Ammon's horn (tissue), 1 donor: ENCODE measurements around the gene KCNAB1.
A peak's percentile ranks its signal among the peaks of the same experiment; 100 is the strongest.

Experiments used
- DNase-seq: peaks from one replicate; pipeline ENCODE4 v3.0.0-alpha.2; 2016; ENCODE audit warnings: low spot score

The KCNAB1 gene

DNA sequence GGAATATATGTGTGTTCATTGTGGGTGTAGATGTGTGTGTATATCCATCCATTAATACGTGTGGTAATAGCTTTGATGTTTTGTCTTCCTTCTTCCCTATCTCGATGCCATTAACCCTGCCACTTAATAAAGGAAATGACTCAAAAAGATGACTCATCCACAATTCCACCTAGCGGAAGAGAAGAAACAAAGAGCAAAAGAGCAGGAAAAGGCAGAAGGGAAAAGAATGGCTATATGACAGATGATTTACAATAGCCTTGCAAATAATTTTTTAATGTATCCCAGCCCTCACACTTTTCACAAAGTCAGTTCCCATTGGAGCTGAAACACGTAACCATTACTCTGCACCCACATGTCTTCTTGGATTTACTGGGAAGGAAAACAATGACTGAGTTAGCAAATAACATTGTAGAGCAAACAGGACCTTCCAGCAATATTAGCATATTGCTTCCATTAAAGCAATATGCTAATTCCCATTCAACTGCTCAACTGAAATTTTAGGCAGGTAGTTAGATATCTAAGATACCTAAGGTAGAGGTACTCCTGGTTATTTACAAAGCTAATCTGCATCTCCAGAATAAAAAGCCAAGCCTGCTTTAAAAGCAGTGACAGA lies 197.2 kb downstream of the KCNAB1 start:
- DNase-seq: no peak

DNA sequence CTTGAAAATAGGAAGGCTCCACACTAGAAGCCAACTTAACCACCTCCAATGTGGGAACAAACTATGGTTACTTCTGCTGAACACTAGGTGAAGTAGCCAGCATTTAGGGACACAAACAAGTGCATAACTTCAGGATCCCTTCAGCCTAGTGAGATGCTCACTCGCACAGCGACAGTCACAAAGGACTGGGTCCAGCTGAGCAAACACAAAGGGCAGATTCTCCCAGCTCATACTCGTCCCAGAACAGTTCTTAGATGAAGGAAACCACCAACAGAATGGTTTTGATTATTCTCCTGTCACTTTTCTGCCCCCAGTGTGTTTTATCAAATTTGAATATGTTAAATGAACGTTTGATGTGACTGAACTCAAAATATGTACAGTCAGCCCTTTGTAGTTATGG lies 201.6 kb downstream of the KCNAB1 start:
- DNase-seq: peak; percentile 68

DNA sequence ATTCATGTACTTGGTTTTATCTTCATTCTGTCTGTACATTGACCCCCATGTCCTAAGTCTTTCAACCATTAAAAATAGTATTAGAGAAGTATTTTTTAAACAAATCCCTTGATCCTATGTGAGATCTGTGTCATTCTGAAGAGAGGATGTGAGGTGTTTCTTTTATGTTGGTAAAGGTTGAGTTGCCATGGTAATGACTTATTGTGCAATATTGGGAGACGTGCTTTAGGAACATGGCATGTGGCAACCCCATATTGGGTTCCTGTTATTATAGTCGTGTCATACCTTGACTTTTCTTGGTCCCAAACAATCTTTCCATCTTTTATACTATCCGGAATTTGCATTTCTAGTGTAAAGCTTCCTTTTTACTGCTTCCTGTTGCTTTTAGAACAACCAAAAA lies 203.1 kb downstream of the KCNAB1 start:
- no peak for DNase-seq

DNA sequence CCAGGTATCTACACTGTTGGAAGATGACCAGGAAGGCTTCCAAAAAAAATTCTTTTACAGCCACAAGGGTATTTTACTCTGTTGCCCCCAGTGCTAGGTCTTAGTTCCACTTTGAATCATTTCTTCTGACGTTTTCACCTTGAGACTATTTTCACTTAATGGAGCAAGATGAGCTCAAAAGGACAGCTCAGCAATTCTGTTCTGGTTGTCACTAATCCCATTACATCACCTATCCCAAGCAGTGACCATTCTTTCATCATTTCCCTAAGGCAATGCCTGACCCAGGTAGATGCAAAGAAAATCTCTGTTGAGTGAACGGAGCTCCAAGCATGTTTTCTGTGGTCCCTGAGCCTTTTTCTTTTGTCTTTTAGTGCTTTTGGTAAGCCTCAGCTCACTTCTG lies 210.0 kb downstream of the KCNAB1 start:
- no peak for DNase-seq

DNA sequence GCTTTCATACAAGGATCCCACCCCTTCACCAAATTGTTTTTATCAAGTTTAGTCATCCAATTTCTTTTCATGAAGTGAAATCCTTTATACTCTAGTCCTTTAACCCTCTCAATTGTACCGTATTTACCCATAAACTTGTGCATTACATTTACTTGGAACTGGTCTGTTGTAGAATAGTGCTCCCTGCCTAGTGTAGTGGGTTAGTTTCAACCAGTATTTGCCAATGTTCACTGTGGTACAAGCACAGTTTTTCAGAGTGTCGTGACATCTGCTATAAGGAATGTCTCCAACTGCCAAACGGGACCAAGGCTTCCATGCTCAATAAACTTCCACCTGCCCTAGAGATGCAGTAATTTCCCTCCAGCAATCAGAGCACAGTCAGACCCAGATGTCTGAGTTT lies 211.9 kb downstream of the KCNAB1 start:
- no peak for DNase-seq

DNA sequence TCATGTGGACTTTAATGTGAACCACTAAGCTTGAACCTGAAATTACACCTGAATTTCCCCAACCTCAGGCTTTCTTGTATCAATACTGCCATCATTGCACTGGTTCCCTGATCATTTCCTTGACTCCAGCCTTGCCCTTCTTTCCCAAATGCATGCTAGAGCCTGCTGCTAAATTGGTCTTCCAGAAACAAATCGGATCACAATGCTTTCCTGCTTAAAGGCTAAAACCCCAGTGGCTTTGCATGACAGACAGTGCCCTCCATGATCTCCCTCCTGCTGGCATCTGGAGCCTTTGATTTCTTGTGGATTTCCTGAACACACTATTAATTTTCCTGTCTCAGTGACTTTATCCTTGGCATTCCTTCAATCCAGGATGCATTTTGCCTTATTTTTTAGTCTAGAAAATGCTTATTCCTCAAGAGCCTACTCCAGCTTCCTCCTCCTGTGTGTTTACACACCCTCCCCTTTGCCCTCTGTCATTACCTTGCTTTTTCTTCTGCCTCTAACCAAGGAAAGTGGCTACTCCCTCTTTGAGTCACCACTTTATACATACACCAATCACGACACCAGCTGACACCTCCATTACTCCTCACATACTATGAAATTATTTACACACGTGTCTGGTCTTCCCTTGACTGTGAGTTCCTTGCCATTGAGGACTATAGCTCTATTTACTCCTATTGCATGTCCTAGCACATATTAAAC lies 214.6 kb downstream of the KCNAB1 start:
- DNase-seq: no peak

DNA sequence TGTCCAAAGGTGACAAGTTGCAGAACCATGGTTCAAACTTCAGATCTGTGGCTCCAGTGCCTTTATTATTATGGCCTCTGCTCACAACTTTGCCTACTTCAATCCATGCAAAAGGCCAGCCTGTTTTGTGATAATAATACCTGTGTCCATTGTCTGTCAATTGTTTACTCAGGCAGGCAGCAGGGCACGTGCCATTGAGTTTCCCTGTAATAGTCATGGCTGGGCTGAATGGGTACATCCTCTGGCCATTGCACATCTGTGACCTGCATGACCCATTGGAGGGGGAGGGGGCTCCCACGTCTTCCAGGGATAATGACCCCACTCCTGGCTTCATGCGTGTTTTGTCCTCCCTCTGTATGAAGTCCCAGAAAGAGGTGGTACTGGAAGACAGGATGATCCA lies 219.1 kb downstream of the KCNAB1 start:
- DNase-seq: no peak

DNA sequence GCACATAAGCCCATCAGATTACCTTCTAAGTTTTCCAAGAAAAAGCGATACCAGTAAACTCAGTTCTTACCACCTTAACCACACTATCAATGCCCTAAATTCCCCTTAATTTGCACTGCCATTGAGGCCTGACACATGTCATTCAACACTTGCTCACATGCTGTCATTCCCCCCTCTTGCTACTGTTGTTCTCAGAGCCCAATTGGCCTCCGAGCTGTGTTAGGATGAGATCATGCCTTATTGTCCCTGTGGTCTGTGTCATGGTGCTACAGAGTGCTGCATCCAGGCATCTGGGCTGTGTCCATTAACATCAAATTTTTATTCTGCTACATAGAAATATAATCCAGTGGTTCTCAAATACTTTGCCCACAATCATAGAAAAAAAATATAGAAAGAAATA lies 221.0 kb downstream of the KCNAB1 start:
- DNase-seq: peak; percentile 43

DNA sequence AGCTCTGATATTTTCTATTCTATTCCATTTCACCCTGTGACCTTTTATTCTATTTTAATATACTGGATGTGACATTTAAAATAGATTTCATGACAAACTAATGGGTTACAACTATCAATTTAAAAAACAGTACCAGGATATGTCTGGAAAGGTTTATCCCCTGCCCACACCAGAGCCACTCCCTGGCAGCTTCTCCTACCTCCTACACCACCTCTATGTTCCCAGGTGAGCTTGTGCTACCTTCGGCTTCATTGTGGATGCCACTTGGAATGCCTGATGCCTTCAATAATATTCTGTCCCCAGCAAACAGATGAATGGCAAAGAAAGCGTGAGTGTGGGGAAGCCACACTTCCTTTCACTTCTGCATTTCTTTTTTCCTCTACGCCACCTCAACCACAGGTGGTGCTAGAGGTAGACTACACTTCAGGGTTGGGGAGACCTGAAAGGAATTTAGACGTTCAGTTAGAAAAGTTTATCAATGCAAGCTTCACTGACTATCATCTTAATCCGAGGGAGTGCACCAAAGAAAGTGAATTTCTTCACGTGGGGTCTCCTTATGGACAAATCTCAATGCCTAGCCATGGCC lies 221.5 kb downstream of the KCNAB1 start:
- DNase-seq: no peak

DNA sequence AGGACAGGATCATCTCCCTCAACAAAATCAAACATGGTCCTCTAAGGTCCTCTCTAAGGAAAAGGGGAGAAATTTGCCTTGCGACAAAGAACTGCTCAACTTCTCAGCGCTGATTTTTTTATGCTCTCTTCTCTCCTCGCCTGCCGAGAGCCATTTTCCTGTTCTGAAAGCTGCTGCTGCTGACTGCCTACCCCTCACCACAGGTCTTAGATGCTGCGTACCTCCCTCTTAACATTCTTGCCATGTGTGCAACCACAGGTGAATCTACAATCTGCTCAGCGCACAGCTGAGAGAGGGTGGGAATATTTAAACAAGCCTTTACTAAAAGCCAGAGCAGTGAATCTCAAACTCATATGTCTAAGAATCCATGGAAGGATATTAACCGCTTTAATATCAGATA lies 223.8 kb downstream of the KCNAB1 start:
- no peak for DNase-seq

DNA sequence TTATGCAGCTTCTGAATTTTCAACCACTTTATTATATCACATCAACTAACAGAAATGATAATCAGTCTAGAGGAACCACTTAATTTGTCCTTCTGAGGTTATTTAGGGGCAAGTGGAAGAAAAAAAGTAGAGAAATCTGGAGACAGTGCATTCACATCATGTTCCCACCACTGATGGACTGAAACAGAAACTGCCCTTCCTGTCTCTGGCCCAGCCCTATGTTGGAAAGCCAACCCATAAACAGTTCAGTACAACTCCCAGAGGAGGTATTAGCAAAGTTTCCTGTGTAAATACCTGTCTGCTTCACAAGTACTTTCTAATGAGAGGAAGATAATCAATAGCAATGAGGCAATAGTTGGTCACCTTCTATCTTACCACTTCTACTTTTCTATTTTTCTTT lies 228.7 kb downstream of the KCNAB1 start:
- DNase-seq: no peak

DNA sequence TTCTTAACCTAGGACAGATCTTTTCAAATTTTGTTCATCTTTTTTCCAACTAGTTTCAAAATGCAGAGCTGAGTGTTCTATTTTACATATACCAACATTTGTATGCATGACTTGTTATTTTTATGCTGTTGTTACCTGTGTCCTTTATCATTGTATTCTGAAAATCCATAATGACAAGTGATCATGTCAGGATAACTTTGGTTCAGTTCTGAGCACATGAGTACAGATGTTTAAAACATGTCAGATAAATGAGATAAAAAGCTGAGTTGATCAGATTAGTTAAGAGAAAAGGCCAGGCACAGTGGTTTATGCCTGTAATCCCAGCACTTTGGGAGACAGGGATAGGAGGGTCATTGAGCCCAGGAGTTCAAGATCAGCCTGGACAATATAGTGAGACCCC lies 229.6 kb downstream of the KCNAB1 start:
- no peak for DNase-seq

DNA sequence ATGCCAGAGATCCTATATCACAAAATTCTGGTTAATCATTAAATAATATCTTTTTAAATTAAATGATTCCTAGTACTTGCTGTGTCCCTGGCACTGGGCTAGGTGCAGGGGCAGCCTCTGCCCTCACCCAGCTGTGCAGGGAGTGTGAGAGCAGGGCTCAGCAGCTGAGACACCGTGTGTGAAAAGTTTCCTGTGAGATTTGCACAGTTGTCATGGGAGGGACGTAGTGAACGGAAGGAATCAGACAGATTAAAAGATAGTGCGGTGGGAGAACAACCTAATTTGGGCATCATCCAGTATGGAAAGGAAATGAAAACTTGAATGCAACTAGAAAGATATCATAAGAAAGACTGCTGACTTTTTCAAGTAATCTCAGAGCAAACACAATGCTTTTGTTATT lies 230.4 kb downstream of the KCNAB1 start:
- no peak for DNase-seq

DNA sequence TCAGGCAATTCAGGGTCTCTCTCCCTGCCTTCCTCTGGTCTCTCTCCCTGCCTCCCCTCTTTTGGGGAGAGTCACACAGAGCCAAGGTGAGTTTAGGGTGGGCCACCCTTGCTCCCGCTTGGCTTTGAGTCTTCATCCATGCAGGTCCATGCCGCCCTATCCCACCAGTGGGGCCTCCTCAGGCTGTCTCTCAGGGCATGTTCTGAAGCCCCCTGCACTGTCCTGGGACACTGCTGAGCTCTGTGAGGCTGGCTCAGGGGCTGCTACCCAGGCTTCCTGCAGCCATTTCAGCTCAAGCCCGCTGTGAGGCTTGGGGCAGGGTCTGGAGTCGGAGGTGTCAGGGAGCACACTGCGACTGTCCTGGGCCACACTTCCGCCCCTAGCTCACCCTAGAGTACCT lies 231.4 kb downstream of the KCNAB1 start:
- no peak for DNase-seq

DNA sequence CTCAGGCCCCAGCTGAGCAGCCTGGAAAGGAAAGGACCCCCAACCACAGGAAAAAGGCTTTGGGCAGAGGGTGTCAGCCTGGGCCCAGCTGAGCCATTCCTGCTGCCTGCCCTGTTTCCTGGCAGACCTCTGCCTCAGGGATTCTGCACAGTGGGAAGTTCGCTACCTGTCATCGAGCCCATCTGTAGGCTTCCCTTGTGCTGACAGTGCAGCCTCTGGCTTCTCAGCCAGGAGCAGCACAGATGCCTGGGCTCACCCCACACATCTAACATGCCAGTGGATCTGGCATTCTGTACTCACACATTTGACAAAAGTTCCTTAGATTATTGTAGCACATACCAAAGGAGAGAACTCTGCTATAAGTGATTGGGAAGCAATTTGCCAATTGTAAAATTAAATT lies 232.3 kb downstream of the KCNAB1 start:
- no peak for DNase-seq

DNA sequence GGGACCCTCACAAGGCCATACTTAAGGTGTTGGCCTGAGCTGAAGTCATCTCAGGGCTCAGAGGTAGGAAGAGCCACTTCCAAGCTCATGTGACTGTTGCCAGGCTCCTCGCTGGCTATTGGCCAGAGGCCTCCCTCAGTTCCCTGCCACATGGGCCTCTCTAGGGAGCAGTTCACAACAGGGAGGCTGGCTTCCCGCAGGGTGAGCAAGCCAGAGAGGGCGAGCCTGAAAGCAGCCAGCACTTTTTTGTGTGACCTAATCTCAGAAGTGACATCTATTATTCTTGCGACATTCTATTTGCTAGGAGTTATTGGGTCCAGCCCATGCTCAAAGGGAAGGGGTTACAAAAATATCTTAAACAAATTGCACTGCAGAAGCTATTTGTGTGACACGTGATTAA lies 233.2 kb downstream of the KCNAB1 start:
- no peak for DNase-seq

DNA sequence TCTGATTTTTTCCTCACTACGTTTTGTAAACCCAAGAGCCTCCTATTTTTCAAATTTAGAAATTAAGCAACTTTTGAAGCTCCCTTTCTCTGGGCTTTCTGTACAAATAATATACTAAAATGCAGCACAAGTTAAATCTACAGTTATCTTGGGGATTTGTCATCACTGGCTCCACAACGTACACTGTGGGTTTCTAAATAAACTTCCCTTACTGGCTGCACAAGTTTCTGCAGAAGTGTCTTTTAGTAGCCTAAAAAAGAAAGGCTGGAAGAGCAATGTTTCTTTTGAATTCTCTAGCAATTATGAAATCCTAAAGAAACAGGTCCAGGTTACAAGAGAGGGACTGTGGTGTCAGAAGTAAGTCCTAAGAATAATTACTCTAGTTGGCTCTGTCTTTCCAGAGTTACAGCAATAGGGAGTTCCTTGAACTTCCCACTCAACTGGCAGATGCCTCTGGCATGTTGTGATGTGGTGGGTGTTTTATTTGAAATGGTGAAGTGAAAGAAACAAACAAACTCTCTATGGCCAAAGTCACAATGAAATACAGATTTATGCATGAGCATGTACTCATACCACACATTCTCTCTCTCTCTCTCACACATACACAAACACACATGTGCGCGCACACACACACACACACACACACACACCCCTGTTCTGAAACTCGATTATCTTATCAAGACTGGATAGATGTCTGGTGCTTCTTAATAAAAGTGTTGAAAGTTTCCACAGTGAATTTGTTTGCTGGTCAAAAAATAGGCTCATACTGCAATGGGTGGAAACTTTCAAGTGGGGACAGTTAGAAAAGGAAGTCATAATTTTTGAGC lies 236.4 kb downstream of the KCNAB1 start:
- DNase-seq: no peak

DNA sequence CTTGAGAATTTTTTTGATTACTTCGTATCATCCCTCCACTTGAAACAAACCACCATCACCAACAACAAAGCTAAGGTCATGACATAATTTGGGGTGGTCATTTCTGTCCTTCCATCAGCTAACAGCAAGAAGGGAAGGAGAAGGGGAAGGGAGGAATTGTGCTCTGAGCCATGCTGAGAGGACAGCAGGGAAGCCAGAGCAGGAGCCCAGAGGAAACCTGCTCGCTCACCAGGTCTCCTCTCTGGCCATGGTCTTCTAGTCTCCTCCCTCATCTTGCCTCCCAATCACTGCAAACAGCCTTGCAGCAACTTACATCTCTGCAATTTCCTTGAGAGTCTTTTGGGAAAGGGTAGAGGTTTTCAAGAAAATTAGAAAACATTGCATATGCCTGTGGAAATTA lies 237.9 kb downstream of the KCNAB1 start:
- DNase-seq: no peak

DNA sequence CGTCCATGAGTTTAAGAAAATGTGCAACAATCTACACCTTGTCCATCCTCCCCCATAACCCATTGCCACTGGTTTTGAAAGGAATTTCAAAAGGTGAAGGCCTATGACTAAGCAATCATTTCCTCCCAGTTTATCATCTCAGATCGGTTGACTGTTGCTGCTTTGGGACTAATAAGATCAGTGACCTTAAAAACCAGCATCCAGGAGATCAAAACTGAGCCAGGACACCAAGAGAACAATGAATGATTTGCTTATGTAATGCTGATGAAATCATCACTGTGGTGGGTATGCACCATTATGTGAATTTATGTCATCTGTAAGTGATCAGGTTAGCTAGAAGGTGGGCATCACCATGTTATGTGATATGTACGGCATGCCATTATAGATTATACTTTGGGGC lies 239.0 kb downstream of the KCNAB1 start:
- DNase-seq: no peak

DNA sequence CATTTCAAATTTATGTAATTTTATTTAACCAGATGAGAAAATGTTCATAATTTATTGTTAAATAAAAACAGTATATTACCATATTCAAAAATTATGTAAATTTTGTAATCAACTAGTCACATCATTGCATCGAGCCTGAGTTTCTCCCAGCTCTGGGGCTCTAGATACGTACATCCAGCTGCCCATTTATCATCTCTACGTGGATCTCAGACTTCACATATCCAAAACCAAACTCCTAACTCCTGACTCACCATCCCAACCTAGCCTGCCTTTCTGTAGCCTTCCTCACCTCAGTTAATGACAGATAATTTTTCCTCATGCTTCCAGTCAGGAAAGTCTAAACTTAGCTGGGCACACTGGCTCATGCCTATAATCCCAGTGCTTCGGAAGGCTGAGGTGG lies 239.7 kb downstream of the KCNAB1 start:
- DNase-seq: no peak

DNA sequence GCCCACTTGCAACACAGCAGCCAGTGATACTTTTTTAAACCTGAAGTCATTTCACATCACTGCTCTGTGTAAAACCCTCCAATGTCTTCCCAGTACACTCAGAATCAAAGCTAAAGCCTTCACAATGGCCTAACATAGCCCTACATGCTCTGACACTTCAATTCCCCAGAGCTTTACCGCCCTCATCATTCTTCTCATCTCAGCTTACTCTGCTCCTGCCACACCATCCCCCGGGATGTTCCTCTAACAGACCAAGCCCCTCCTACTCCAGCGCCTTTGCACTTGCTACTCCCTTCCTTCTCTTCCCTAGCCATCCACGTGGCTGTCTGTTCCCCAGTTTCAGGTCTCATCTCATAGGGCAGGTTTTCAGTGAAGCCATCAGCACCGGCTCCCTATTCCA lies 240.6 kb downstream of the KCNAB1 start:
- DNase-seq: no peak

DNA sequence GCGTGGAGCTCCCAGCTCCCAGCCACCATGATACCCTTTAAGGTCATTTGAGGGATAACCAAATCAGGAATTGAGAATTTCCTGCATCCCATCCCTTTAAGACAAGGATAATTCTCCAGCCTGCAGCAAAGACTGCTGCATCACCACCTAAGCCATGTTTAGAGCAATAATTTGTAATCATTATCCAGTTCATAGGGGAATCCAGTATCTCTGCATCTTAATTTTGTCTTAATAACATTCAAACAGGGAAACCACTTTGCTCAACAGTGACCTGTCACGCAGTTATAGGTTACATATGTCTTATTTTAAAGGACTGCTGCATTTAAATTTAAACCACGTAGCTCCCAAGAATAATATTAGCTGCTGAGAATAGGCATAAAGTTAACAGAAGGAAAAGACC lies 246.2 kb downstream of the KCNAB1 start:
- no peak for DNase-seq

DNA sequence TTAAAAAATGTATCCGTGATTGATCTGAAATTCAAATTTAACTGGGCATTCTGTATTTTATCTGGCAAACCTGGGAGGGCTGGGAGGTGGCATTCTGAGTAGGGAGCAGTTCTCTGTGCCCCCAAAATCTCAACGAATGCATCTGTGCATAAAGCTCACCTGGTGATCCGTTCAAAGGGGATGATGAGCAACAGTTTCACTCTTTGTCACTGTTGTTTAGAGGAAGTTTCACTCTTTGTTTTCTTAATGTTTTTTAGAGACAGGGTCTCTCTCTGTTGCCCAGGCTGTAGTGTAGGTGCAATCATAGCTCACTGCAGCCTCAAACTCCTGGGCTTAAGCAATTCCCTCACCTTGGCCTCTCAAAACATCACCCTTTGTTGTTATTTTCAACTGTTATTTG lies 247.8 kb downstream of the KCNAB1 start:
- no peak for DNase-seq
